Activated gamma-delta T cell treated with anti-CD3 and anti-CD28 coated beads, Interleukin-2, amount 50 U/mL, for 16 hours (primary cell): Measurements from ENCODE around the gene TSTD1.
A peak's percentile ranks its signal among the peaks of the same experiment; 100 is the strongest.
"Not testable (repeated sequence)": the region's sequence is repeated elsewhere in the genome, so short reads cannot be mapped to it uniquely, and the experiment has no call there.

Source experiments
- DNase-seq: peaks from one replicate; pipeline ENCODE4 v3.0.0-alpha.2; 2020; ENCODE audit warnings: low read depth

Gene TSTD1

GRCh38 chr1:161068306-161069234 is 29.8 kb upstream of the TSTD1 start:
- DNase-seq = peak; percentile 61

- DNase-seq = no peak
These were observed 27.9 kb upstream of the TSTD1 start for GRCh38 chr1:161066694-161067093.

- not testable (repeated sequence) for DNase-seq
These were observed 26.9 kb upstream of the TSTD1 start for GRCh38 chr1:161065681-161066080.

- DNase-seq = not testable (repeated sequence)
These were observed 25.2 kb upstream of the TSTD1 start for GRCh38 chr1:161063936-161064335.

GRCh38 chr1:161061419-161061818 is 22.7 kb upstream of the TSTD1 start:
- DNase-seq = no peak

- DNase-seq = no peak
These were observed 20.5 kb upstream of the TSTD1 start for GRCh38 chr1:161059293-161059692.

GRCh38 chr1:161054805-161055204 is 16.0 kb upstream of the TSTD1 start:
- no peak for DNase-seq

- no peak for DNase-seq
These were observed 15.5 kb upstream of the TSTD1 start for GRCh38 chr1:161054232-161054631.

- DNase-seq = no peak
These were observed 14.1 kb upstream of the TSTD1 start for GRCh38 chr1:161052899-161053298.

GRCh38 chr1:161051219-161051618 is 12.5 kb upstream of the TSTD1 start:
- DNase-seq = no peak

GRCh38 chr1:161048949-161049722 is 10.4 kb upstream of the TSTD1 start:
- DNase-seq = no peak

GRCh38 chr1:161047436-161048420 is 9.0 kb upstream of the TSTD1 start:
- DNase-seq = no peak

GRCh38 chr1:161046605-161047228 is 8.0 kb upstream of the TSTD1 start:
- DNase-seq = no peak

GRCh38 chr1:161045736-161046604 is 7.2 kb upstream of the TSTD1 start, which contains the start of gene USF1:
USF1 (minus strand) TSS chr1:161045977; CDS start chr1:161043275, 2,702 bp downstream.
- DNase-seq = peak; percentile 85

- peak; percentile 43 for DNase-seq
These were observed 6.4 kb upstream of the TSTD1 start for GRCh38 chr1:161044908-161045735.

- DNase-seq = no peak
These were observed 5.8 kb upstream of the TSTD1 start for GRCh38 chr1:161044535-161044907.

GRCh38 chr1:161039546-161039945 is 782 bp upstream of the TSTD1 start:
- no peak for DNase-seq

- no peak for DNase-seq
These were observed 386 bp upstream of the TSTD1 start for GRCh38 chr1:161039154-161039545.
